KMS-11 (cell line): Measurements from ENCODE around the gene RNU6-9.

Experiments used
- H2AFZ ChIP-seq: fragments of 200-600 bp; sonication (generic); 2 replicates; pipeline ENCODE4 v1.6.1; 2016; ENCODE audit warnings: antibody characterized with exemption, mixed run types, low read depth
- H3K27ac ChIP-seq: fragments of 200-600 bp; sonication (generic); 2 replicates; pipeline ENCODE4 v1.6.1; 2016; ENCODE audit warnings: mild to moderate bottlenecking, mixed run types
- H3K27me3 ChIP-seq: fragments of 200-600 bp; sonication (generic); 2 replicates; pipeline ENCODE4 v1.6.1; 2017; ENCODE audit warnings: mild to moderate bottlenecking, low read depth, mixed run types, moderate library complexity; ENCODE audit not compliant: insufficient read depth
- H3K36me3 ChIP-seq: fragments of 200-600 bp; sonication (generic); 2 replicates; pipeline ENCODE4 v1.6.1; 2017; ENCODE audit warnings: mild to moderate bottlenecking, mixed run types; ENCODE audit not compliant: insufficient read depth
- H3K4me1 ChIP-seq: fragments of 200-600 bp; sonication (generic); 2 replicates; pipeline ENCODE4 v1.6.1; 2016; ENCODE audit warnings: mild to moderate bottlenecking, low read depth, mixed run types; ENCODE audit not compliant: poor library complexity, severe bottlenecking
- H3K4me2 ChIP-seq: fragments of 200-600 bp; sonication (generic); 2 replicates; pipeline ENCODE4 v1.7.0; 2016; ENCODE audit warnings: mild to moderate bottlenecking, mixed run types
- H3K4me3 ChIP-seq: fragments of 200-600 bp; sonication (generic); IDR thresholded peaks from 2 replicates; pipeline ENCODE4 v1.6.1; 2017; ENCODE audit warnings: low read depth, low read length, mixed read lengths; ENCODE audit not compliant: insufficient read depth
- H3K79me2 ChIP-seq: fragments of 200-600 bp; sonication (generic); 2 replicates; pipeline ENCODE4 v1.6.1; 2016; ENCODE audit warnings: low read depth, mixed run types; ENCODE audit not compliant: insufficient read depth
- H3K9ac ChIP-seq: fragments of 200-600 bp; sonication (generic); 2 replicates; pipeline ENCODE4 v1.6.1; 2016; ENCODE audit warnings: mild to moderate bottlenecking, mixed run types
- H4K20me1 ChIP-seq: fragments of 200-600 bp; sonication (generic); 2 replicates; pipeline ENCODE4 v1.6.1; 2016; ENCODE audit warnings: mild to moderate bottlenecking, mixed run types; ENCODE audit not compliant: insufficient read depth
- CTCF ChIP-seq: fragments of 200-600 bp; sonication (generic); conservative IDR thresholded peaks from 2 replicates; pipeline ENCODE4 v1.6.1; 2017; ENCODE audit warnings: low read depth, mild to moderate bottlenecking, antibody characterized with exemption, low read length, moderate library complexity, mixed read lengths

The RNU6-9 gene

GRCh38 chr19:929203-929890 is 36.1 kb downstream of the RNU6-9 start:
- Histone ChIP-seq H3K4me3 (no peak overlapping the region), H3K27ac (no peak overlapping the region), H3K4me1 (peaks cover 2% of the 10 kb centered on the region), H3K36me3 (no peaks in the 10 kb centered on the region), H2AFZ (no peak overlapping the region), H3K79me2 (peaks cover 4% of the 10 kb centered on the region; the same call in 1 of the 2 replicates), H4K20me1 (no peaks in the 10 kb centered on the region), H3K27me3 (no peaks in the 10 kb centered on the region), H3K4me2 (no peak overlapping the region), H3K9ac (no peak overlapping the region)
- no peak for TF ChIP-seq CTCF

GRCh38 chr19:929891-930258 is 36.6 kb downstream of the RNU6-9 start:
- H4K20me1 ChIP-seq: no peaks in the 10 kb centered on the region
- H3K27ac ChIP-seq: no peak overlapping the region
- no peaks in the 10 kb centered on the region for H3K4me1 ChIP-seq

GRCh38 chr19:931860-932647 is 38.8 kb downstream of the RNU6-9 start:
- H3K27ac ChIP-seq: no peak overlapping the region
- H3K27me3 ChIP-seq: no peaks in the 10 kb centered on the region
- H2AFZ ChIP-seq: no peak overlapping the region
- H3K4me3 ChIP-seq: no peak overlapping the region
- TF ChIP-seq CTCF: no peak
- no peaks in the 10 kb centered on the region for H3K4me1 ChIP-seq
- no peak overlapping the region for H3K9ac ChIP-seq
- H4K20me1 ChIP-seq: no peaks in the 10 kb centered on the region
- no peaks in the 10 kb centered on the region for H3K79me2 ChIP-seq
- no peaks in the 10 kb centered on the region for H3K36me3 ChIP-seq
- no peak overlapping the region for H3K4me2 ChIP-seq

More at GRCh38 chr19:929891-930258, 36.6 kb downstream of the RNU6-9 start:
- no peak overlapping the region for H2AFZ ChIP-seq
- no peak overlapping the region for H3K4me3 ChIP-seq
- H3K4me2 ChIP-seq: no peak overlapping the region
- H3K36me3 ChIP-seq: no peaks in the 10 kb centered on the region
- H3K79me2 ChIP-seq: peaks cover 4% of the 10 kb centered on the region; the same call in 1 of the 2 replicates
- no peaks in the 10 kb centered on the region for H3K27me3 ChIP-seq
- no peak for TF ChIP-seq CTCF
- no peak overlapping the region for H3K9ac ChIP-seq

GRCh38 chr19:932648-933552 is 39.6 kb downstream of the RNU6-9 start:
- Histone ChIP-seq H3K4me3 (no peak overlapping the region), H3K9ac (no peak overlapping the region), H4K20me1 (no peaks in the 10 kb centered on the region), H3K27ac (no peak overlapping the region), H3K4me1 (no peaks in the 10 kb centered on the region), H3K79me2 (no peaks in the 10 kb centered on the region), H3K4me2 (no peak overlapping the region), H3K27me3 (no peaks in the 10 kb centered on the region), H3K36me3 (no peaks in the 10 kb centered on the region), H2AFZ (no peak overlapping the region)
- TF ChIP-seq CTCF: no peak
